ENCODE data around the gene NCAN.
"Not testable (repeated sequence)": the region's sequence is repeated elsewhere in the genome, so short reads cannot be mapped to it uniquely, and the experiment has no call there.

NCAN gene

DNA sequence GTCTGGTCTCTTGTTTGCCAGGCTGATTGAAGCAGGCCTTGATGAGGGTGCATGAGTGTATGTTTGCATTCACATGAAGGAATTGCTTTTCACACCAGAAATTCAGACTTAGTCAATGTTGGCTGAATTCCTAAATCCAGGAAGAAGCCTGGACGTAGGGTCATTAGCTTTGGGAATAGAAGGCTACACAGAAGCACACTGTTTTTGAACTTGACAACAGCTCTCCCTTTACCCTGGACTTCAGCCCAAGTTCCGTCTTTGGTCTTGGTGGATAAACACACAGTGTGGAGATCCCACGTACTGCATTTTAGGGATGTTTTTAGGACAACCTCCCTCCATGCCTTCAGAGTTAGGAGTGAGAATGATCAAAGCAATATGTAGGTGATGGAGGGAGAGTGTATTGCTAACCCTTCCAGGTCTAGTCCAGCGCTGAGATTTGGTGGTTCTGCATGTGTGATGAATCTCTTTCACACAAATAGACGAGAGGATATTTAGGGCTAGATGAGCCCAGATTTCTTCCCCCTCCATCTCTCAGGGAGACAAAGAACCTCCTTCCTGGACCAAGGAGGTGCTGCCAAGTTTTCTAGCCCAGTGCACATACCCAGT, 38.5 kb downstream of the NCAN start:
- Histone ChIP-seq H3K4me3 (ENCODE audit: low read depth, low read length) (no peak overlapping the region), H3K4me1 (ENCODE audit: control insufficient read depth, insufficient read depth, low read length, unreplicated experiment) (no peaks in the 10 kb centered on the region), H2AFZ (ENCODE audit: low read length, unreplicated experiment) (no peak overlapping the region), H3K36me3 (ENCODE audit: insufficient read depth, low read length) (no peaks in the 10 kb centered on the region), H3K27ac (ENCODE audit: low read depth, low read length) (no peak overlapping the region), H3K27me3 (ENCODE audit: insufficient read depth, low read length) (peaks cover 24% of the 10 kb centered on the region), H3K79me2 (ENCODE audit: control insufficient read depth, insufficient read depth, low read length, unreplicated experiment) (no peaks in the 10 kb centered on the region)

DNA sequence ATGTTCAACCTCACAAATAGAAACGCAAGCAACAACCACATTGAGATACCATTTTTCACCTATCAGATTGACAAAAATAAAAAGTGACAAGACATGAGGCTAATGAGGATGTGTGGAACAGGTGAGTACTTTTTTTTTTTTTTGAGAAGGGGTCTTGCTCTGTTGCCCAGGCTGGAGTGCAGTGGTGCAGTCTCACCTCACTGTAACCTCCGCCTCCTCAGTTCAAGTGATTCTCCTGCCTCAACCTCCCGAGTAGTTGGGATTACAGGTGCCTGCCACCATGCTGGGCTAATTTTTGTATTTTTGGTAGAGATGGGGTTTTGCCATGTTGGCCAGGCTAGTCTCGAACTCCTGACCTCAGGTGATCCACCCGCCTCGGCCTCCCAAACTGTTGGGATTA, 41.7 kb downstream of the NCAN start:
- not testable (repeated sequence) for H3K36me3 ChIP-seq (ENCODE audit: insufficient read depth, low read length); H2AFZ ChIP-seq (ENCODE audit: low read length, unreplicated experiment); H3K79me2 ChIP-seq (ENCODE audit: control insufficient read depth, insufficient read depth, low read length, unreplicated experiment); H3K4me3 ChIP-seq (ENCODE audit: low read depth, low read length); H3K4me1 ChIP-seq (ENCODE audit: control insufficient read depth, insufficient read depth, low read length, unreplicated experiment); H3K27ac ChIP-seq (ENCODE audit: low read depth, low read length)
- H3K27me3 ChIP-seq (ENCODE audit: insufficient read depth, low read length): peaks cover 44% of the 10 kb centered on the region

DNA sequence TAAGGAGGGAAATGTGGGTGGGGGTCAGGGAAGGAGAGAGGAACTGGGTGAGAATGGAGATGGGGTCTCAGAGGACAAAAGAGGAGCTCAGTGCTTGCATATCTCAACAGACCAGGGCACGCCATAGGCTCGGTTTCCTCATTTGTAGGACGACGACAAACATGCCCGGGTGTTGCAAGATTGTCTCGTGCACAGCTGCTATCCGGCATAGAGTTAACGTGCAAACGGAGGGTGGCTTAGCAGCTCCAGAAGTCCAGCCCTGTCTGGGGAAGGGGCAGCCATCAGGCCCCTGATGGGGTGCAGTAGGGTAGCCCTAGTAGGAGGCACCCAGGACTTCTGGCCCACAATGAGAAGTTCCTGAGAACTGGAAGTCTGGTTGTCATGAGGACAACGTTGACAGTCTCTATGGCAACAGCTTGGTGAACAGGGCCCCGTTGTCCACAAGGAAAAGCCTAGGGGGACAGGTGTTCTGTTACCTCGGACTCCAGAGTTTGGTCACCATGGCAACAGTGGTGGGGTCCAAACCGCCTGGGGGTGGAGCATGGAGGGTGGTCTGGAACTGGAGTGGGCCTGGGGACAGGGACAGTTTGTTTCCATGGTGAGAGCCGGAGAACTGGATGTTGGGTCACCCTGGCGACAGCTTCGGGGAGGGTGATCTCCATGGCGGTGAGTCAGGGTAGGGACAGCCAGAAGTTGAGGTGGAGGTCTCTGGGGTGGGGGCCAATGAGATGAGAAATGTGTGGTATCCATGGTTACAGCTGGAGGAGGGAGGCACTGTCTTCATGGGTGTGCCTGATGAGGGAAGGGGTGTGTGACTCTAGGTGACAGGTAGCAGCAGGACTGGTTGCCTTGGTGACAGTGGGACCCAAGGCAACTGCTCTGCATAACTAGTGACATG, 44.6 kb downstream of the NCAN start:
- no peak overlapping the region for H2AFZ ChIP-seq (ENCODE audit: low read length, unreplicated experiment)
- peaks cover 41% of the 10 kb centered on the region for H3K27me3 ChIP-seq (ENCODE audit: insufficient read depth, low read length)
- no peaks in the 10 kb centered on the region for H3K36me3 ChIP-seq (ENCODE audit: insufficient read depth, low read length)
- no peak overlapping the region for H3K27ac ChIP-seq (ENCODE audit: low read depth, low read length)
- H3K4me1 ChIP-seq (ENCODE audit: control insufficient read depth, insufficient read depth, low read length, unreplicated experiment): no peaks in the 10 kb centered on the region
- H3K79me2 ChIP-seq (ENCODE audit: control insufficient read depth, insufficient read depth, low read length, unreplicated experiment): no peaks in the 10 kb centered on the region
- no peak overlapping the region for H3K4me3 ChIP-seq (ENCODE audit: low read depth, low read length)

DNA sequence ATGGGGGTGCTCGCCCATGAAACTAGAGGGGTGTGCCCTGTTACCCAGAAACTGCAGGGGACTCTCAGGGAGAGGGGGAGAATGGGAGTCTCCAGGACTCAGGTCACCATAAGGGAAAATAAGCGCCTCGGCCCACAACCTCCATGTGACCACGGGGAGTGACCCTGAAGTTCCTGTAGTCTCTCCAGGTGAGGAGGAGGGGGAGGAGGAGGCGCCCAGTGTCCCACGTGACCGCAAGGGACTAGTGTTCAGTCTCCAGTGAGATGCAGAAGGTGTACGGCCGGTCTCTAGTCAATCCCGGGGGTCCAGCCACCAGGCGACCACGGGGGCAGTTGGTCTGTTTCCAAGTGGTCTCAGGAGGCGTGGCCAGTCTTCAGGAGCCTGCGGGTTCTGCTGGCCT, 45.4 kb downstream of the NCAN start:
- H3K4me3 ChIP-seq (ENCODE audit: low read depth, low read length): no peak overlapping the region
- no peak overlapping the region for H3K27ac ChIP-seq (ENCODE audit: low read depth, low read length)
- H3K36me3 ChIP-seq (ENCODE audit: insufficient read depth, low read length): no peaks in the 10 kb centered on the region
- H2AFZ ChIP-seq (ENCODE audit: low read length, unreplicated experiment): no peak overlapping the region
- no peaks in the 10 kb centered on the region for H3K79me2 ChIP-seq (ENCODE audit: control insufficient read depth, insufficient read depth, low read length, unreplicated experiment)
- H3K27me3 ChIP-seq (ENCODE audit: insufficient read depth, low read length): peaks cover 43% of the 10 kb centered on the region
- H3K4me1 ChIP-seq (ENCODE audit: control insufficient read depth, insufficient read depth, low read length, unreplicated experiment): peaks cover 2% of the 10 kb centered on the region

DNA sequence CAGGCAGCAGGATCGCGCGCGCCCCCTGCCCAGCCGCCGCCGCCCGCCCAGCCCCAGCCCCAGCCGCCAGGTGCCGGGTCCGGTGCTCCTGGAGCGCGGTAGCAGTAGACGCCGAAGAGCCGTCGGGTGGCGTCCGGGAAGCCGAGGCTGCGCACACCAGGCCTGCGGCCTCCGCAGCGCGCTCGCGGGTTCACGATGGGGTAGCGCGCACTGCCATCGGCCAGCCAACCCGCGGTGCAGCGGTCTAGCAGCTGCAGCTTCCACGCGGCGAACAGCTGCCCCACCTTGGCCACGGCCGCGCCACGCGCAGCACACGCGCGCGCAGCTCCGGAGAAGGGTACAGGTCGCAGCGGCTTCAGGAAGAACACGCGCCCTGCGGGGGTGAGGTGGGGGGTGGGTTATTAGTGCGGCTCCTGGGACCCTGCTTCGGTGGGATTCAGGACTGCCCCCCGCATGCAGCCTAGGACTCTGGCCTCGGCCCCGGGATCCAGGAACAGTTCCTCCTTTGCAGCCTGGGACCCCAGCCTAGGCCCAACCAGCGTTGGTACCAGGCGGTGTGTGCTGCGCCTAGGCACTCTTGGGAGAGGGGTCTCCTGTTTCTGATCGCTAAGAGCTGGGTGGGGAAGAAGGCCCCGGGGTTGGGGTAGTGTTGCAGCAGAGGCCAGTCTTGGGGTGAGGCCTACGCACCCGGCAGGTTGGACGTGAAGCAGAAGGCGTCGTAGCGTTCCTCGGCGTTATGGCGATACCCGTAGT, 46.3 kb downstream of the NCAN start:
- Histone ChIP-seq H3K36me3 (ENCODE audit: insufficient read depth, low read length) (no peaks in the 10 kb centered on the region), H3K4me3 (ENCODE audit: low read depth, low read length) (no peak overlapping the region), H3K4me1 (ENCODE audit: control insufficient read depth, insufficient read depth, low read length, unreplicated experiment) (peaks cover 3% of the 10 kb centered on the region), H3K27me3 (ENCODE audit: insufficient read depth, low read length) (peaks cover 49% of the 10 kb centered on the region), H3K79me2 (ENCODE audit: control insufficient read depth, insufficient read depth, low read length, unreplicated experiment) (no peaks in the 10 kb centered on the region), H3K27ac (ENCODE audit: low read depth, low read length) (no peak overlapping the region), H2AFZ (ENCODE audit: low read length, unreplicated experiment) (no peak overlapping the region)

DNA sequence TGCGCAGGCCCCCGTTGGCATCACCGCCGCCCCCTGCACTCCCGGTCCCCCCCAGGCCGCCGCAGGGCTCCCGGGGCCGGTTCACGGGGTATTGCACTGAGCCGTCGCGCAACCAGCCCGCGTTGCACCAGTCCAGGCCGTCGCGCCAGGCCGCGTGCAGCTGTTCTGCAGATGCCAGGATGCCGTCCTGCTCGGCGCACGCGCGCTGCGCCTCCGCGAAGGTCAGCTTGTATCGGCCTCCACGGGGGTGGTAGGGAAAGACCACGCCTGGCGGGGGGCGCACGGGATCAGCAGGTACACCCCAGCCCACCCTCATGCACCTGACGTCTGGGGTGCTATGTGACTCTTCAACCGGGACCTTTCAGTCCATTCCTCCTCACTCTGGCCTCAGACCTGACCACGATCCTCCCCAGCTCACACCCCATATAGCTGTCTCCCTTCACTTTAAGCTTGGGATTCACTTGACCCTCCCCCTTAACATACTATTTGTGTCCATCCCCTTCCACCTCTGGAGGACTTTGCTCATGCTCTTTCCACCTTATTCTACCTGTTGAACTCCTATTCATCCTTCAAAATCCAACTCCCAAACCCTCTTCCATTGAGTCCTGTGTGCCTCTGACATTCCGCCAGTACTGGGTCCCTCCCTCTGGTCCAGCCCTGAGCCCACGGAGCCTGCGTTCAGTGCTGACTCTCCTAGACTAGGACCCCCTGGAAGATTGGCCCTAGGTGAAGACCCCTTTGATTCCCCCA, 47.0 kb downstream of the NCAN start:
- no peak overlapping the region for H3K27ac ChIP-seq (ENCODE audit: low read depth, low read length)
- H3K27me3 ChIP-seq (ENCODE audit: insufficient read depth, low read length): peaks cover 51% of the 10 kb centered on the region
- no peaks in the 10 kb centered on the region for H3K36me3 ChIP-seq (ENCODE audit: insufficient read depth, low read length)
- H2AFZ ChIP-seq (ENCODE audit: low read length, unreplicated experiment): no peak overlapping the region
- no peaks in the 10 kb centered on the region for H3K79me2 ChIP-seq (ENCODE audit: control insufficient read depth, insufficient read depth, low read length, unreplicated experiment)
- H3K4me3 ChIP-seq (ENCODE audit: low read depth, low read length): no peak overlapping the region
- peaks cover 3% of the 10 kb centered on the region for H3K4me1 ChIP-seq (ENCODE audit: control insufficient read depth, insufficient read depth, low read length, unreplicated experiment)

DNA sequence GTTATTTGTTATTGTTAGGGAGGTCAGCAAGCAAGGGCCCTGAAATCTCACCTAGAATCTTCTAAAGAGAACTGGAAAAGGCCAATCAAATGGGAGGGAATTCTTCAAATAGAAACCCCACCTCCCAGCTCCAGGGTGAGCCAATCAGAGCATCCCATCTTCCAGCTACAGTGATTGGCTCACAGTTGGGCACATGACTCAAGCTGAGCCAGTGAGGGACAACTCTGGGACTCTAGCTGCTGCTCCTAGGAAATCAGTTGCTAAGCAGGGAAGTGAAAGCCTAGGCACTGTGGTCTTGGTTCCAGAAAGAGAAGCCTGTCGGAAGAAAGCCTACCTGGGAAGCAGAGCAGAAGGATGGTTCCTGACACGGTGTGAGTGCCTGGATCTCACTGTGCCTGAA, 48.0 kb downstream of the NCAN start:
- H2AFZ ChIP-seq (ENCODE audit: low read length, unreplicated experiment): no peak overlapping the region
- H3K4me1 ChIP-seq (ENCODE audit: control insufficient read depth, insufficient read depth, low read length, unreplicated experiment): peaks cover 3% of the 10 kb centered on the region
- no peak overlapping the region for H3K4me3 ChIP-seq (ENCODE audit: low read depth, low read length)
- H3K36me3 ChIP-seq (ENCODE audit: insufficient read depth, low read length): no peaks in the 10 kb centered on the region
- H3K27ac ChIP-seq (ENCODE audit: low read depth, low read length): no peak overlapping the region
- no peaks in the 10 kb centered on the region for H3K79me2 ChIP-seq (ENCODE audit: control insufficient read depth, insufficient read depth, low read length, unreplicated experiment)
- H3K27me3 ChIP-seq (ENCODE audit: insufficient read depth, low read length): peaks cover 51% of the 10 kb centered on the region

DNA sequence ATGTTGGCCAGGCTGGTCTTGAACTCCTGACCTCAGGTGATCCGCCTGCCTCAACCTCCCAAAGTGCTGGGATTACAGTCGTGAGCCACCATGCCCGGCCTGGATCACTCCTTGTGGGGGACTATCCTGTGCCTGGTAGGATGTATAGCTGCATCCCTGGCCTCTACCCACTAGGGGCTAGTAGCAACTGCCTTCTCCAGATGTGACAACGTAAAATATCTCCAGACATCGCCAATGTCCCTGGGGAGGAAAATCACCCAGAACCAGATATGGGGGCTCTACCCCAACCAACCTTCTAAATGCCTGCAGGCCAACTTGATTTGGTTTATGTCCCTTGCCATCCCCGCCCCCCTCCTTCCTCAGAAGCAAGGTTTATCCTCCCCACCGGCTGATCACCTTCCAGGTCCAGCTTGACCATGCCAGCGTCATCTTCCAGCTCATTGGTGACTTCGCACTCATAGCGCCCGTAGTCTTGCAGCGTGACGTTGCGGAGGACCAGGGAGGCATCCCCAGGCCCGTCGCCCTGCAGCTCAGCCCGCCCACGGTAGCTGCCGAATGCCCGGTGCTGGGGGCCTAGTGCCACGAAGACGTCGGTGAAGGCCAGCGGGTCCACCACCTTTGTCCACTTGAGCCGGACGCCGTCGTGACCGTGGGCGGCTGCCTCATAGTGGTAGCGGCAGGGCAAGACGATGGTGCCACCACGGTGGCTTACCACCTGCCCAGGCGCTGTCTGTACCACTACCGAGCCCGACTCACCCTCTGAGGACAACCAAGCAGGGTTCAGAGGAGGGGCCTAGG, 48.9 kb downstream of the NCAN start:
- Histone ChIP-seq H3K27me3 (ENCODE audit: insufficient read depth, low read length) (peaks cover 46% of the 10 kb centered on the region), H3K36me3 (ENCODE audit: insufficient read depth, low read length) (no peaks in the 10 kb centered on the region), H2AFZ (ENCODE audit: low read length, unreplicated experiment) (no peak overlapping the region), H3K79me2 (ENCODE audit: control insufficient read depth, insufficient read depth, low read length, unreplicated experiment) (no peaks in the 10 kb centered on the region), H3K4me3 (ENCODE audit: low read depth, low read length) (0 out of 2 replicates have a peak overlapping the region, but pooled peaks have one; percentile 57), H3K4me1 (ENCODE audit: control insufficient read depth, insufficient read depth, low read length, unreplicated experiment) (peaks cover 3% of the 10 kb centered on the region), H3K27ac (ENCODE audit: low read depth, low read length) (no peak overlapping the region)

DNA sequence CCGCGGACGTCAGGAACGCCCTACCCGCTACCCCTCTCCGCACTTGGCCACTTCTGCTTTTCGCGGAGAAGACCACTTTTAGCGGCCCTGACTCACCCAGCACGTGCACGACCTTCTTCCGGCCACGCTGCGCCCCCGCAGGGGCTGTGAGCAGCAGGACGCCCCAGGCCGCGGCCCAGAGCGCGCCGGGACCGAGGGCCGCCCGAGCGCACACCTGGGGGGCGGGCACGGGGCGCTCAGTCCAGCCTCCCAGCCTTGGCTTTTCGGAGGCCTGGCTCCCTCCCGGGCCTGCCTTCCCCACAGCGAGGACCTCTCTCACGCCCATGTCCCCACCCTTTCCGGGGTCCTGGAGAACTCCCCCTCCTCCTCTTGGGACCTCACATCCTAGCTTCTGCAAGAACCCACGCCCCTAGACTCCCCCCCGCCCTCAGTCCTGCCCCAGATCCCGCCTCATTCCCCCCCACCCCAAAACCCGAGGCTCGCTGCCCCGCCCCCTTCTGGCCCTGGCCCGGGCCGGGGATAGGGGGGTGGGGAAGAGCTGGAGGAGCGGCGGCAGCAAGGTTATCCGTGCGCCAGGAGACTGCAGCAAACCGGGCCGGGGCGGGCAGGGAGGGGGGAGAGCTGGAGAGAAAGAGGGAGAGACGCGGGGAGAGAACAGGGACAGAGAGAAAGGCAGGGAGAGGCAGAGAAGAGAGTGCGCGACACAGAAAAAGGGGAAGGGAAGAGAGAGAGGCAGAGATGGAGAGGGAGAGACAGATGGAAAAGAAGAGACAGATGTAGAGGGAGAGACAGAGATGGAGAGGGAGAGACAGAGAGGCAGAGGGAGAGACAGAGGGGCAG, 49.8 kb downstream of the NCAN start:
- Histone ChIP-seq H3K27me3 (ENCODE audit: insufficient read depth, low read length) (peaks cover 36% of the 10 kb centered on the region), H3K36me3 (ENCODE audit: insufficient read depth, low read length) (no peaks in the 10 kb centered on the region), H3K79me2 (ENCODE audit: control insufficient read depth, insufficient read depth, low read length, unreplicated experiment) (no peaks in the 10 kb centered on the region), H3K4me3 (ENCODE audit: low read depth, low read length) (peak overlapping the region; percentile 57; the same call in 1 of the 2 replicates), H2AFZ (ENCODE audit: low read length, unreplicated experiment) (no peak overlapping the region), H3K4me1 (ENCODE audit: control insufficient read depth, insufficient read depth, low read length, unreplicated experiment) (peaks cover 3% of the 10 kb centered on the region), H3K27ac (ENCODE audit: low read depth, low read length) (no peak overlapping the region)

All from ACC112 (cell line).